Loucy (cell line): ENCODE measurements around the gene PTPRN2.

Experiments used
- H2AFZ ChIP-seq: fragments of 200-600 bp; sonication (generic); 2 replicates; pipeline ENCODE4 v1.6.0; 2016; ENCODE audit warnings: antibody characterized with exemption, mild to moderate bottlenecking, low read length, moderate library complexity
- H3F3A ChIP-seq: fragments of 200-600 bp; 2 replicates; pipeline ENCODE4 v1.6.0; 2016; ENCODE audit warnings: antibody characterized with exemption, low read depth, mild to moderate bottlenecking
- H3K27me3 ChIP-seq: fragments of 200-600 bp; sonication (generic); 2 replicates; pipeline ENCODE4 v1.6.1; 2014; ENCODE audit warnings: low read length, mild to moderate bottlenecking; ENCODE audit not compliant: insufficient read depth, poor library complexity, severe bottlenecking
- H3K36me3 ChIP-seq: fragments of 200-600 bp; sonication (generic); 2 replicates; pipeline ENCODE4 v1.6.1; 2016; ENCODE audit warnings: low read length; ENCODE audit not compliant: insufficient read depth
- H3K4me1 ChIP-seq: fragments of 200-600 bp; sonication (generic); 2 replicates; pipeline ENCODE4 v1.5.1; 2014; ENCODE audit warnings: low read length, mild to moderate bottlenecking; ENCODE audit not compliant: insufficient read depth, poor library complexity, severe bottlenecking
- H3K4me2 ChIP-seq: fragments of 200-600 bp; sonication (generic); 2 replicates; pipeline ENCODE4 v1.6.0; 2014; ENCODE audit warnings: antibody characterized with exemption, low read length, low read depth, mild to moderate bottlenecking; ENCODE audit not compliant: poor library complexity, severe bottlenecking
- H3K4me3 ChIP-seq: fragments of 200-600 bp; sonication (generic); 2 replicates; pipeline ENCODE4 v1.5.1; 2014; ENCODE audit warnings: low read length, mild to moderate bottlenecking, mixed read lengths; ENCODE audit not compliant: poor library complexity, severe bottlenecking
- H3K79me2 ChIP-seq: fragments of 200-600 bp; sonication (generic); 2 replicates; pipeline ENCODE4 v1.6.1; 2014; ENCODE audit warnings: low read length; ENCODE audit not compliant: insufficient read depth
- H3K9ac ChIP-seq: fragments of 200-600 bp; sonication (generic); 2 replicates; pipeline ENCODE4 v1.6.0; 2014; ENCODE audit warnings: mild to moderate bottlenecking, low read depth, low read length, moderate library complexity; ENCODE audit not compliant: poor library complexity, severe bottlenecking
- H3K9me2 ChIP-seq: fragments of 200-600 bp; sonication (generic); replicated peaks from 2 replicates; pipeline ENCODE4 v1.6.1; 2016; ENCODE audit warnings: low read depth, low read length, mixed read lengths
- H3K9me3 ChIP-seq: fragments of 200-600 bp; sonication (generic); 2 replicates; pipeline ENCODE4 v1.6.1; 2014; ENCODE audit warnings: mild to moderate bottlenecking, antibody characterized with exemption, low read length, low read depth; ENCODE audit not compliant: insufficient read depth
- H4K20me1 ChIP-seq: fragments of 200-600 bp; sonication (generic); 2 replicates; pipeline ENCODE4 v1.6.0; 2014; ENCODE audit warnings: antibody characterized with exemption, low read length, mild to moderate bottlenecking; ENCODE audit not compliant: insufficient read depth, poor library complexity, severe bottlenecking
- EZH2phosphoT487 ChIP-seq: fragments of 200-600 bp; IDR thresholded peaks from 2 replicates; pipeline ENCODE4 v1.6.1; 2018; ENCODE audit warnings: antibody characterized with exemption, mild to moderate bottlenecking, moderate library complexity, borderline replicate concordance
- TF ChIP-seq, protein P1 (sequence below): fragments of 200-600 bp; sonication (generic); conservative IDR thresholded peaks from 2 replicates; pipeline ENCODE4 v1.5.1; 2014; ENCODE audit warnings: mild to moderate bottlenecking, antibody characterized with exemption, low read length

The PTPRN2 gene

DNA sequence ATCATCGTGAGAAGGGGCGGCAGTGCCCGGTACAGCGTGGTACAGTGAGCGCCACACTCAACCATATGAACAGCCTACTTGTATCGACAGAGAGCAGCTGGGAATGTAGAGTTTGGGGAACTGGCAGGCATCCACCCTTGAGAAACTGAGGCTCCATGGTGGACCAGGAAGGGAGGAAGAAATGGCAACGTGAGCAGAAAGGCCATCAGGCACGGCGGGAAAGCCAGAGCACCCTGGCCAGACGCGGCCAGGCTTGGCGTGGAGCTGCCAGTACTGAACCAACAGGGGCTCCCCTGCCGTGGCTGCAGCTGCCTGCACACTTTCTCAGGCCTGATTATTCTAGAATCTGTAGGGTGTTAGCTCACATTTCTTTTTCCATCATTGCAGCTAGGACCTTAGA is 442.3 kb downstream of the PTPRN2 start:
- TF ChIP-seq, protein P1, sequence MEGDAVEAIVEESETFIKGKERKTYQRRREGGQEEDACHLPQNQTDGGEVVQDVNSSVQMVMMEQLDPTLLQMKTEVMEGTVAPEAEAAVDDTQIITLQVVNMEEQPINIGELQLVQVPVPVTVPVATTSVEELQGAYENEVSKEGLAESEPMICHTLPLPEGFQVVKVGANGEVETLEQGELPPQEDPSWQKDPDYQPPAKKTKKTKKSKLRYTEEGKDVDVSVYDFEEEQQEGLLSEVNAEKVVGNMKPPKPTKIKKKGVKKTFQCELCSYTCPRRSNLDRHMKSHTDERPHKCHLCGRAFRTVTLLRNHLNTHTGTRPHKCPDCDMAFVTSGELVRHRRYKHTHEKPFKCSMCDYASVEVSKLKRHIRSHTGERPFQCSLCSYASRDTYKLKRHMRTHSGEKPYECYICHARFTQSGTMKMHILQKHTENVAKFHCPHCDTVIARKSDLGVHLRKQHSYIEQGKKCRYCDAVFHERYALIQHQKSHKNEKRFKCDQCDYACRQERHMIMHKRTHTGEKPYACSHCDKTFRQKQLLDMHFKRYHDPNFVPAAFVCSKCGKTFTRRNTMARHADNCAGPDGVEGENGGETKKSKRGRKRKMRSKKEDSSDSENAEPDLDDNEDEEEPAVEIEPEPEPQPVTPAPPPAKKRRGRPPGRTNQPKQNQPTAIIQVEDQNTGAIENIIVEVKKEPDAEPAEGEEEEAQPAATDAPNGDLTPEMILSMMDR: no peak
- no peak for TF ChIP-seq EZH2phosphoT487
- H3K4me1 ChIP-seq: no peaks in the 10 kb centered on the region
- no peak overlapping the region for H3K4me2 ChIP-seq
- H3K9me2 ChIP-seq: no peaks in the 10 kb centered on the region
- no peaks in the 10 kb centered on the region for H3K27me3 ChIP-seq
- no peaks in the 10 kb centered on the region for H3F3A ChIP-seq
- H2AFZ ChIP-seq: no peak overlapping the region
- H4K20me1 ChIP-seq: no peaks in the 10 kb centered on the region
- H3K9ac ChIP-seq: no peak overlapping the region
- no peaks in the 10 kb centered on the region for H3K79me2 ChIP-seq
- H3K9me3 ChIP-seq: peaks cover 20% of the 10 kb centered on the region; the same call in 1 of the 2 replicates
- H3K4me3 ChIP-seq: no peak overlapping the region
- H3K36me3 ChIP-seq: no peaks in the 10 kb centered on the region

DNA sequence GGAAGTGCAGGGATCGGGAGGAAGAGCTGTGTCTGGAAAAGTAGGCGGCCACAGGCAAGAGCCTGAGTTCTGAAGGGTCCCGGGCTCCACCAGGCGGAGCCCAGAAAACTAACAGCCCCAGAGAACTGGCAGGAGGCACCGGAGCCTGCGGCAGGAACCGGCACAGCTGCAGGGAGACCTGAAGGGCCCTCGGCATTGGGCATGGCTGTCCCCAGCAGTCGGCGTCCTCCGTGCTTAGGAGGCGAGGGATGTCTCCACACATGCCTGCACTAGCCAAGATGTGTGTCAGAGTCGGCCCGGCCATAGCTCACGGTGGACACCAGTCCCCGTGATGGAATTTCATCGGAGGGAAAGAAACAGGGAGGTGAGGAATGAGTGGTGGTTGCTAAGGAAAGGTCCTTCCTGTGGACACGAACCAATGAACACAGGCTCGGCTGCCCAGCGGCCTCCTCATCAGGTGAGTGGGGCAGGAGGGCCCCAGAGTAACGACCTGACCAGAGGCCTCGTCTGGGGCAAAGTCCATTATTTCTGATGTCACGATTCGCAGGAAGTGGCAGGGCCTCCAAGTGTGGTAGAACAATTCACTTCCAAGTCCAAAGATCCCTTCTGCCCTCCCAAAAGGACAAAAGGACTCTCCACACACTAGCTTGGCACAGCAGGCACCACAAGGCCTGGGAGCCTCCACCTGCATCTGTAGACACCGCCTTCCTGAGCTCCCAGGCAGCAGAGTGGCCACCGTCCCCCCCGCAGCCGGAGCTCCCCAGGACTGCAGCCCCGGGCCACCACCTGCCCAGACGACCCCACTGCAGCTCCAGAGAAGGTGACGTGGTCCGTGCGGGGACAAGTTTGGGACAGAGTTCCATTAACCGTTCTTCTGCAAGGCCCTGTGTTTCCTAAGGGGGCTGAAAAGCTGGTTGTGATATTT is 444.2 kb downstream of the PTPRN2 start:
- H3K4me2 ChIP-seq: no peak overlapping the region
- no peak overlapping the region for H2AFZ ChIP-seq
- no peaks in the 10 kb centered on the region for H3K27me3 ChIP-seq
- no peaks in the 10 kb centered on the region for H4K20me1 ChIP-seq
- peaks cover 15% of the 10 kb centered on the region; the same call in 1 of the 2 replicates for H3K9me3 ChIP-seq
- H3K4me3 ChIP-seq: no peak overlapping the region
- H3K79me2 ChIP-seq: no peaks in the 10 kb centered on the region
- no peak overlapping the region for H3K9ac ChIP-seq
- H3K9me2 ChIP-seq: no peaks in the 10 kb centered on the region
- no peaks in the 10 kb centered on the region for H3F3A ChIP-seq
- TF ChIP-seq, protein P1: no peak
- TF ChIP-seq EZH2phosphoT487: no peak
- no peaks in the 10 kb centered on the region for H3K4me1 ChIP-seq
- no peaks in the 10 kb centered on the region for H3K36me3 ChIP-seq

DNA sequence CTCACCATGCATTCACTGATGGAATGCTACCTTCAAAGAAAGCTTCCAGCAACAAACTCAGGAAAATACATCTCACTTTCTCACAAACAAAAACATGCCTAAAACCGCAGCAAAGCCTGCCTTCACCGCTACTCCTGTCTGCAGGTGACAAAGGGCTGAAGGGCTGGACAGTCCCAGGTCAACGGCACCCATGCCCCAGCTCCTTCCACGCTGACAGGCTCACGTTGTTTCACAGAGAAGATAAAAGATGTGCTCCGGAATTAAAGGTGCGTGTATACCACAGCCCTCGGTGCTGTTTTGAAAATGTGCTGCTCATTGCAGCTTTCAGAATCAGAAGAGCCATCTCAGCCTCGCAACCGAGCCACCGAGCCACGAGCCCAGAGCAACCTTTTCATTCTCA is 445.0 kb downstream of the PTPRN2 start:
- no peak overlapping the region for H2AFZ ChIP-seq
- no peak overlapping the region for H3K4me3 ChIP-seq
- no peaks in the 10 kb centered on the region for H4K20me1 ChIP-seq
- H3K27me3 ChIP-seq: no peaks in the 10 kb centered on the region
- H3F3A ChIP-seq: no peaks in the 10 kb centered on the region
- H3K79me2 ChIP-seq: no peaks in the 10 kb centered on the region
- H3K4me1 ChIP-seq: no peaks in the 10 kb centered on the region
- no peak overlapping the region for H3K4me2 ChIP-seq
- no peak for TF ChIP-seq EZH2phosphoT487
- TF ChIP-seq, protein P1: no peak
- no peak overlapping the region for H3K9ac ChIP-seq
- H3K36me3 ChIP-seq: no peaks in the 10 kb centered on the region
- H3K9me2 ChIP-seq: no peaks in the 10 kb centered on the region
- H3K9me3 ChIP-seq: peaks cover 13% of the 10 kb centered on the region; the same call in 1 of the 2 replicates
